Gastroesophageal sphincter (tissue), 3 donors: ENCODE data around the gene GNA14.

Experiments
- CTCF ChIP-seq, 4 experiments: fragments of 200-600 bp in 2 of 4; fragments of 450-650 bp in 2 of 4; sonication (generic) in 1 of 4; IDR thresholded peaks; one replicate each; pipeline ENCODE4 v1.5.1; 2017 to 2019; ENCODE audit warnings: antibody characterized with exemption in 4 of 4, mild to moderate bottlenecking in 2 of 4, moderate library complexity in 2 of 4
- POLR2A ChIP-seq, 2 donors: fragments of 450-650 bp; IDR thresholded peaks; one replicate each; pipeline ENCODE4 v1.6.1; 2017; ENCODE audit warnings: antibody characterized with exemption in 2 of 2, mild to moderate bottlenecking in 2 of 2, moderate library complexity in 1 of 2
- POLR2AphosphoS5 ChIP-seq: sonication (generic); formaldehyde crosslinking; IDR thresholded peaks from one replicate; pipeline ENCODE4 v1.6.1; 2017; ENCODE audit warnings: antibody characterized with exemption

DNA sequence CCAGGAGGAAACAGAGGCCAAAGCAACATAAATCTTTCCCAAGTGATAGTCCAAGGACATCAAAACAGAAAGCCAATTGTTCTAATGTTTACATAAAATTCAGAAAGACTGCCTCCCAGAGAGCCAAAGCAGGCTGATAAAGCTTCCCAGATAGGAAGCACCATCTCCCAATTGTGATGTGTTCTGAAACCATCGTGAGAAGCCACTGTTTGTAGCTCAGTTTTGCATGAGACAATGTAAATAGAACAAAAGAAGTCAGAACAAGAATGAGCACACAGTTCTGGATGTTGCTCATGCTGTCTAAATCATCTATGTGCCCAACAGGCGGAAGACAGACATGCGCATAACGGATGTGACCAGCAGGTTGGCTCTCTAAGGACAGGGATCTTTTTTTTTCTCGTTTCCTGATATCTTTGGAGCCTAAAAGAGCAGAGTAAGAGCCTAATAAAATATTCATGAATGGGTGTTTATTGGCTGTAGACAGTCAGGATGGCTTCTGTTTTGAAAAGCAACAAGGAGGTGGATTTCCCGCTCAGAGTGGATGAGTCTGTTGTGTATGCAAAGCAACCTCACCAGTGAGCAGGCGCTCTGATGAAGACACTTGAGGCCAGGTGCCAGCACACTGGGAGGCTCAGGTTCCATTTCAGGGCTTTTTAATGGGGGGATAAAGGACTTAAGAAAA is 113.6 kb downstream of the GNA14 start:
- TF ChIP-seq CTCF (IDR thresholded peaks at IDR 0.05) (no peak), POLR2AphosphoS5 (no peak), POLR2A (IDR thresholded peaks at IDR 0.05) (no peak)
